ENCODE results near the gene MARK2. TPM values are rescaled to one million over a fixed set of nuclear protein-coding genes. Genes with fewer than 3 reads are reported as not detected.

The MARK2 gene
- 19.2 and 21.6 TPM in 2 replicates for total RNA-seq (2014; rRNA removed; shearing (Covaris generic))

DNA sequence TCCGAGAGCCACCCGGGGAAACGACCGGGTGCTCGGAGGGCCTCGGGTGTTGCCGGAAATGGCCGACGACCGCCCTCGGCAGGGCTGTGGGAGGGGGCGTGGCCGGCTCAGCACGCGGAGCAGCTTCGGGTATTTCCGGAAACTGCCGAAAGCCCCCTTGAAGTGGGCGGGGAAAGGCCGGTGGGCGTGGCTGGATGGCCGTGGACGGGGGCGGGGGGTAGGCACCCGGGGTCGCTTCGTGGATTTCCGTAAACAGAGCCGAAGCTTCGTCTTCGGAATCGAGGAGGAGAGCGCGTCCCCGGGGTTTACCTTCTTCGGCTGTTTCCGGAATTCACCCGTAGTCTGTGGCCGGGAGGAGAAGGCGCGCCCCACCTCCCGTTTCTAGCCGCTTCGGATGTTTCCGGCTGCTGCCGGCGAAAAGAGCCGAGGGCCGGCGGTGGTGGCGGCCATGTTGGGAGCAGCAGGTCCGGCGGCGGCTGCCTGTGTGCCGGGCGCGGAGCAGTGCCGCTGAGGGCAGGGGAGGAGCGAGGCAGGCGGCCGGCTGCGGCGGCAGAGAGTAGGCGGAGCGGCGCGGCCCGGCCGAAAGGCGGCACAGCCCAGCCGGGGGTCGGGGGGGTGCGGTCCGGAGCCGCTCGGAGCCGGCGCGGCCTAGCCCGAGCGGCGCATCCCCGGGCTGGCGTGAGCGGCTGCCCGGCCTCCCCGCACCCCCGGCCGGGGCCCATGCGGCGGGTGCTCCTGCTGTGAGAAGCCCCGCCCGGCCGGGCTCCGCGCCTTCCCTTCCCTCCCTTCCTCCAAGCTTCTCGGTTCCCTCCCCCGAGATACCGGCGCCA is at the start of gene MARK2:
TSS of gene MARK2 (plus strand) at position 433 of the 830 bp plus-strand sequence. CDS start at position 830, 397 bp downstream.

GRCh38 chr11:63813035-63813562 is 25.8 kb upstream of the MARK2 start, which contains the start of gene SPINDOC:
Gene SPINDOC, plus strand, starts transcription at chr11:63813456. Its CDS starts 231 bp downstream, at chr11:63813687.

GRCh38 chr11:63916837-63917691 is 78.2 kb downstream of the MARK2 start, which contains the start of gene RCOR2:
Gene RCOR2, minus strand, starts transcription at chr11:63917164. Its CDS starts 708 bp downstream, at chr11:63916456.

DNA sequence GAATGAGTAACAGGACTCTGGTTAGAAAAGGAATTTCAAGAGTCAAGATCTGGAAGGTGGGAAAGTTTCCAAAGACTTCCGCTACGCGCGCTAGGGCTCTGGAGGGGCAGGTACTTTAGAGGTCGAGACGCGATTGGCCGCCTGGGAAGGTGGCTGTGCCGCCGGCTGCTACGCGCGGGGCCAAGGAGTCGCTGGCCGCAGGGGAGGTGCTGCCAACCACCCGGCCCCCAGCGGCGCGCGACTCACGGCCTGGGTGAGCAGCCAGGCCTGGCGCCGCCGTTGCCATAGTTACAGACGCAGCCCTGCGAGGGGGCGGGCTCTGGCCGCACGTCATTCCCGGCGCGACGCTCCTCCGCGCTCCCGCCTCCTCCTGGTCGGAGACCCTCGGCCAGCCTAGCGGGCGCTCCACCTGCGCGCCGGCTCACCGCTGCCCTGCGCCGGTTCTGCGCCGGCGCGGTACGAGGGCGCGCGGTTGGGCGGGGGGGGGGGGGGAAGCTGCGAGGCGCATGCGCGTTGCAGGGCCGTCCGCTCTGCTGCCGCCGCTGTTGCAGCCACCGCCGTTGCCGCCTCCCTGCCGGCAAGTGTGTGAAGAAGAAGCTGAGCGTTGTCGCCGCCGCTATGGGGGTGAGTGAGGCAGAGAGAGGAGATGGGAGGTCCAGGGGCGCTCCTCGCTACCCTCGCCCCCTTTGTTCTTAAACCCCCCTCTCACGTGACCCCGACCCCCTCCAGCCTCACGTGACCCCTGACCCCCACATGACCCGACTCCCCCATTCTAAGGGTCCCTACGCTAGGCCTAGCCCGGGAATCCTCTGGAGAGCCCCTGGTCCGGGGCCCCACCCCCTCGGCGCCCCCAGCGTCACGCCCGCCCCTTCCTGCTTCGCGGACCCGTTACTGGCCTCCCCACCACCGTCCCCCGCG is 99.8 kb downstream of the MARK2 start, which contains the start of gene NAA40:
TSS of gene NAA40 (plus strand) at position 524 of the 918 bp plus-strand sequence. CDS start at position 619, 95 bp downstream.

Small RNAs within 50 kb of the gene (small RNA-seq; reads per million reads assigned to genes)
- gene AP006289.1 = not detected
- gene RN7SL596P = not detected
- gene RNU6-1306P = not detected

Other genes starting within 250 kb of the MARK2 start
- gene PLAAT3, start 224.7 kb upstream of the MARK2 start, total RNA-seq (2014; rRNA removed; shearing (Covaris generic)) = 66.0 and 69.7 TPM in 2 replicates
- 23.4 and 28.2 TPM in 2 replicates for gene ATL3, start 167.7 kb upstream of the MARK2 start, total RNA-seq (2014; rRNA removed; shearing (Covaris generic))
- 38.9 and 41.7 TPM in 2 replicates for gene RTN3, start 157.6 kb upstream of the MARK2 start, total RNA-seq (2014; rRNA removed; shearing (Covaris generic))
- gene ZFTA, start 70.3 kb upstream of the MARK2 start, total RNA-seq (2014; rRNA removed; shearing (Covaris generic)) = 18.9 and 21.4 TPM in 2 replicates
- gene SPINDOC, start 25.7 kb upstream of the MARK2 start, total RNA-seq (2014; rRNA removed; shearing (Covaris generic)) = 53.4 and 61.5 TPM in 2 replicates
- 0.61 and 0.64 TPM in 2 replicates for gene RCOR2, start 78.1 kb downstream of the MARK2 start, total RNA-seq (2014; rRNA removed; shearing (Covaris generic))
- gene NAA40, start 99.9 kb downstream of the MARK2 start, total RNA-seq (2014; rRNA removed; shearing (Covaris generic)) = 10.1 and 13.6 TPM in 2 replicates
- gene COX8A, start 135.5 kb downstream of the MARK2 start, total RNA-seq (2014; rRNA removed; shearing (Covaris generic)) = 751 and 944 TPM in 2 replicates
- gene OTUB1, start 147.3 kb downstream of the MARK2 start, total RNA-seq (2014; rRNA removed; shearing (Covaris generic)) = 89.1 and 101 TPM in 2 replicates
- gene FLRT1, start 196.8 kb downstream of the MARK2 start, total RNA-seq (2014; rRNA removed; shearing (Covaris generic)) = 1.2 and 1.4 TPM in 2 replicates

Measured in A375 (cell line).